Body of pancreas (tissue), 4 donors: Measurements from ENCODE around the gene POTEM.
"Not testable (repeated sequence)": the region's sequence is repeated elsewhere in the genome, so short reads cannot be mapped to it uniquely, and the experiment has no call there.

Experiments used
- CTCF ChIP-seq, 7 experiments: fragments of 450-650 bp in 4 of 7; fragments of 200-600 bp in 3 of 7; sonication (generic) in 3 of 7; IDR thresholded peaks; one replicate each; pipeline ENCODE4 v1.5.1; 2016 to 2019; ENCODE audit warnings: antibody characterized with exemption in 7 of 7
- POLR2A ChIP-seq, 3 donors: fragments of 450-650 bp; IDR thresholded peaks; one replicate each; pipeline ENCODE4 v1.6.1; 2016; ENCODE audit warnings: antibody characterized with exemption in 3 of 3, mild to moderate bottlenecking in 2 of 3

- not testable (repeated sequence) for TF ChIP-seq CTCF, POLR2A (IDR thresholded peaks at IDR 0.05)
Measured at GRCh38 chr14:18953085-18953484, 14.1 kb upstream of the POTEM start.
